ENCODE data around the gene TRIM75.
"Not testable (repeated sequence)": the region's sequence is repeated elsewhere in the genome, so short reads cannot be mapped to it uniquely, and the experiment has no call there.

The TRIM75 gene

DNA sequence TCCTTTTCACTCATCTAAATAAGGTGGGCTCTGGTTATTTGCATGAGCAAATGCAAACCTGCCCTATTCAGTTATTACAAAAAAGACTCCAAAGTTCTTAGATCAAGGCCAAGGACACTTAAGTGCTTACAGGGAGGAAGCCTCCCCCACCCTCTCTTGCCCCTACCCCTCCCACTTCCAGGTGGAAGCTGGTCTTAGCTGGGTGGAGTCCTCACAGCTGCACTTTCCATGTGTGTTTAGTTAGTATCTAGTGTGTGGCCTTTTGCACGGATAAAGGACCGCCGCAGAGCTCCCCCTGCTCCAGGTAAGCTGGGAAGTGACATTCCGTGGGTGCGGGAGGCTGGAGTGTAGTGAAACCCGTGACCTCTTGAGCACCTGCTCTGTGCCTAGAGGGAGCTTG is at the start of gene TRIM75:
Gene TRIM75, plus strand, starts transcription at position 222 of the 400 bp plus-strand sequence. CDS start 5,282 bp downstream, outside the sequence.
- no peak for DNase-seq (ENCODE audit: low read depth in 2 of 2)

- DNase-seq (ENCODE audit: low read depth in 2 of 2): no peak
Observed at GRCh38 chr4:165005352-165005925, 48.2 kb upstream of the TRIM75 start.

GRCh38 chr4:165006456-165006855 is 47.2 kb upstream of the TRIM75 start:
- DNase-seq (ENCODE audit: low read depth in 2 of 2): no peak

DNA sequence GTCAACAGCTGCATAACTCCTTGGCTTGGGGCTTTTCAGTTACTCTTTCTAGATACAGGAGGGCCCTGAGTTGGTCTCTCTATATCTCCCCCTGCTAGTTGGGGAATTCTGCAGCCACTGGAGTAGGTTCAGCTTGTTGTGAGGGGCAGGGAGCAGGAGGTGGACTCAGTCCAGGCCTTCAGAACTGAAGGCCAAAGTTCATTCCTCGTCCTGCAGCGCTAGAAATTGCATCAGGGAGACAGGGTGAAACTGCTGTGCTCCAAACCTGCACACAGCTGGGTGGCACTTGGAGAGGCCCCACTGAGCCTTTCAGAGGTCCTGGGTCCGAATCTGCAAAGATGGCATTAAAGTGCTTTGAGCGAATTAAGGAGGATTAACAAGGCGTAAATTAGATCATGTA is 46.8 kb upstream of the TRIM75 start:
- DNase-seq (ENCODE audit: low read depth in 2 of 2): no peak

DNA sequence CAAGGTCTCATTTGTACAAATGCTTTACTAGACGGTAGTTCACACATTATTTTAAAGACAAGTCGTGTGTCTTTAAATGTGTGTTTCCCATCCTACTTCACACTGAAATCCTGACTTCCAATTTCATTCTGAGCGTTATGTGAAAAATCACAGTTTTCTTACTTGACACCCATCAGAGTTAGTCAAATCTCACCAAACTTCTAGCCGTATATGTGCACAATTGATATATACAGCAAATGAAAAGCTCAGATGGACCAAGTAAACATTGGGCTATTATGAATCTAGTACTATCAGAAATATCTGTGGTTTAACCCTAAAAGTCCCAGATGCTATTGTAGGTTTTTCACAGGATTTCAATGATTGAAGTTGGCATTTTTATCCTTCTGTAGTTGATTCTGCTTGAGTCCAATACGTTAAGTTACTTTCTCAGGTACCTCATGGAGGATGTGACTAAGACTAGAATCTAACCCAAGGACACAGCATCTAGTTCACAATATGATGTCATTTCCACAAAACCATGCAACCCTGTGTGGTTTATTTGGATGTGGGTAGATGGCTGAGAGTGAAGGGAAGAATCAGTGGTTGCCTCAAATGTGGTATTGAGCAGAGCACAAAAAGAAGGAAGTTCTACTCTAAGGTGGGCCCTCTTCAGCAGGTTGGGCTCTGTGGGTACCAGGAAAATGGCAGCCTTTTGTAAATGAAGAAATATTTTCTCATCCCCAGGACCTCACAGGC is 44.0 kb upstream of the TRIM75 start:
- DNase-seq (ENCODE audit: low read depth in 2 of 2): no peak

- DNase-seq (ENCODE audit: low read depth in 2 of 2): no peak
Observed at GRCh38 chr4:165010487-165010886, 43.2 kb upstream of the TRIM75 start.

DNA sequence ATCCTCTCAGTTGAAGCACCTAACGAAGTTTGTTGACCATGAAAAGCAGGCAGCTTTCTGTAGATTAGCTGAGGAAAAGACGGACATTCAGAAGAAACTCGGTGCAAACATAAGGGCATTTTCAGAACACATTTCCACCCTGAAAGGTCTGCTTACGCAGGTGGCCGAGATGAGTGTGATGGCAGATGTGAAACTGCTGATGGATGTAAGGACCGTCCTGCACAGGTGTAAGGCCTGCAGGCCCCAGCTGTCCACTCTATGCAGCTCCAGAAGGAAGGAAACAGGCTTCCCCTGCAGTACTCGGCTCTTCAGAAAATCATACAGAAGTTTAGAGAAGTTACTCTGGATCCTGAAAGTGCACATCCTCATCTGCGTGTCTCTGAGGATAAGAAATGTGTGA is 42.7 kb upstream of the TRIM75 start:
- DNase-seq (ENCODE audit: low read depth in 2 of 2): no peak

DNA sequence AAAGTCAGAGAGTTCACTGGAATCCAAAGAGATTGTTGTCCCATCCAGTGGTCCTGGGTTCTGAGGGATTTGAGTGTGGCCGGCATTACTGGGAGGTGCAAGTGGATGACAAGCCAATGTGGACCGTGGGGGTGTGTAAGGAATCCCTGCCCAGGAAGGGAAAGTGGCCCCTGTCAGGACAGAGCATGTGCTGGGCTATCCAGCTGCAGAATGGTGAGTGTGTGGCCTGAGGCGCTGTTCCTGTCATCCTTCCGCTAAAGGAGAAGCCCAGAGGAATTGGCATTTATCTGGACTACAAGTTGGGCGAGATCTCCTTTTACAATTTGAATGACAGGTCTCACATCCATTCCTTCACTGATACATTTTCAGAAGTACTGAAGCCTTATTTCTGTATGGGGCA is 42.3 kb upstream of the TRIM75 start:
- DNase-seq (ENCODE audit: low read depth in 2 of 2): no peak

- DNase-seq (ENCODE audit: low read depth in 2 of 2): no peak
Observed at GRCh38 chr4:165013691-165014090, 40.0 kb upstream of the TRIM75 start.

DNA sequence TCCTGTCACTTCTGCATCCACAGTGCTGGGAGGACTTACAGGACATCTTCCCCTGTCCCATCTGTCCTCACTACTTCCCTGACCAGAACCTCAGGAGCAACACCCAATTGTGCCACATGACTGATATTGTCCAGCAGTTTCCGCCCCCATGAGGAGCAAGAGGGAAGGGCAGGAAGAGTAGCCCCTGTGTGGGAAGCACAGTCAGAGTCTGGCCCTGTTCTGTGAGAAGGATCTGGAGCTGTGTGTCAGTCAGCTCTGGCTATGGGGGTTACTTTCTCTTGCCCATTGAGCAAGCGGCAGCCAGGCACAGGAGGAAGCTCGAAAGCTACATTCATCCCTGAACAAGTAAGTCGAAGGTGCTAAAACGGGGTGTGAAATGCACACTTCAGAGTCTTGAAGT is 36.7 kb upstream of the TRIM75 start:
- no peak for DNase-seq (ENCODE audit: low read depth in 2 of 2)

GRCh38 chr4:165019995-165020394 is 33.7 kb upstream of the TRIM75 start:
- DNase-seq (ENCODE audit: low read depth in 2 of 2): not testable (repeated sequence)

GRCh38 chr4:165025782-165026181 is 27.9 kb upstream of the TRIM75 start:
- DNase-seq (ENCODE audit: low read depth in 2 of 2): not testable (repeated sequence)

GRCh38 chr4:165027762-165028402 is 25.8 kb upstream of the TRIM75 start:
- DNase-seq (ENCODE audit: low read depth in 2 of 2): no peak

GRCh38 chr4:165031436-165032211 is 22.0 kb upstream of the TRIM75 start, which contains the start of gene TRIM60:
Gene TRIM60 (plus strand): TSS chr4:165031999. CDS start chr4:165040073, 8,074 bp downstream.
- no peak for DNase-seq (ENCODE audit: low read depth in 2 of 2)

- no peak for DNase-seq (ENCODE audit: low read depth in 2 of 2)
Observed at GRCh38 chr4:165048170-165048569, 5.5 kb upstream of the TRIM75 start.

DNA sequence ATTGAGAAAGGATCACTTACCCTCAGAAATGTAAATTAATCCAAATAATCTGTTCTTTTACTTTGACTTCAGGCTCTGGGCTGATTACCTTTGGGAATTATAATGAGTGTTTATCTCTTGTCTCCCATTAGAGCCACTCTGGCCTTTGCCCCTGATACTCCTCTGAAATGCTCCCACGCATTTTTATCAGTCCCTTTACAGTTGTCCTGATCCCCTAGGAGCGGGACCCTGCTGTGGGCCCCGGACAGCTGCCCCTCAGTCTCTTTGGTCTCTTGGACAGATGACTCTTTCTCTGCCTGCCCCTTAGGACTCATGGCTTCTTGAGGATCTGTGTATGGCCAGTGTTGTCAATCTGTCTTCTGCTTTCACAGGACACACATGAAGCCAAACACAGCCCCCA is 1.0 kb upstream of the TRIM75 start:
- no peak for DNase-seq (ENCODE audit: low read depth in 2 of 2)

DNA sequence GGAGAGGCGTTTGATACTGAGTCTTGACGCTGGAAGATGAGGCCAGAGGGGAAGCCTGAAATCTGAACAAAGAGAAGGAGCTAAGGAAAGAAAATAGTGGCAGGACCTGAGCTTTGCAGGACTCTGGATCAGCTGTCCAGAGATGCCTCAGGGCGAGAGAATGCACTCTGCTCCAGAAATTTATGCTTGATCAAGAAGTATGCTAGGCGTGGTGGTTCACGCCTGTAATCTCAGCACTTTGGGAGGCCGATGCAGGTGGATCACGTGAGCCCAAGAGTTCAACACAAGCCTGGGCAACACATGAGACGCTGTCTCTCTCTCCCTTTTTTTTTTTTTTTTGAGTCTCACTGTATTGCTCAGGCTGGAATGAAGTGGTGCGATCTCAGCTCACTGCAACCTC is 1.9 kb downstream of the TRIM75 start:
- DNase-seq (ENCODE audit: low read depth in 2 of 2): no peak

DNA sequence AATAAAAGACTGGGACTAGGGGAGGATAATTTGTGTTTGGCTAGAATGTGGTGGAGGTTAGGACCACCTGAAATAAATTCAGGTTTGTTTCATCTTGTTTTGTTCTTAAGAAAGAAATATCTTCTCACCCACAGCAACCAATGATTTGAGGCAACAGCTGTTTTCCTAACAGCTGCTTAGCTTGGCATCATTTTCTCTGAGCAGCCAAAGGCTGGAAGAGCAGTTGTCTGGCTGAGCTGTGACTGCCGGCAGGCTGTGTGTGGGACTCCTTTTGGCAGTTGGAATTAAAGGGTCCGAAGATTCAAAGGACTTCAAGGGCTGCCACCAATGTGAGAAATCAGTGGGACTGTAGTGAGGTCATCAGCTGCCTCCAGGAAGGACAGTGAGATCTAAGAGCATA is 5.0 kb downstream of the TRIM75 start:
- DNase-seq (ENCODE audit: low read depth in 2 of 2): no peak

DNA sequence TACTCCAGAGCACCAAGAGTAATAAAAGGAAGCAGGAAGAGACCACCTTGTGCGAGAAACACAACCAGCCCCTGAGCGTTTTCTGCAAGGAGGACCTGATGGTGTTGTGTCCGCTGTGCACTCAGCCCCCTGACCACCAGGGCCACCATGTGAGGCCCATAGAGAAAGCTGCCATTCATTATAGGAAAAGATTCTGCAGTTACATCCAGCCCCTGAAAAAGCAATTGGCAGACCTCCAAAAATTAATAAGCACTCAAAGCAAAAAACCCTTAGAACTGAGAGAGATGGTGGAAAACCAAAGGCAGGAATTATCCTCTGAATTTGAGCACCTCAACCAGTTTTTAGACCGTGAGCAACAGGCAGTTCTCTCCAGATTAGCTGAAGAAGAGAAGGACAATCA is 5.7 kb downstream of the TRIM75 start:
- DNase-seq (ENCODE audit: low read depth in 2 of 2): no peak

- no peak for DNase-seq (ENCODE audit: low read depth in 2 of 2)
Observed at GRCh38 chr4:165060938-165061337, 7.3 kb downstream of the TRIM75 start.

- DNase-seq (ENCODE audit: low read depth in 2 of 2): no peak
Observed at GRCh38 chr4:165070560-165070959, 16.9 kb downstream of the TRIM75 start.

DNA sequence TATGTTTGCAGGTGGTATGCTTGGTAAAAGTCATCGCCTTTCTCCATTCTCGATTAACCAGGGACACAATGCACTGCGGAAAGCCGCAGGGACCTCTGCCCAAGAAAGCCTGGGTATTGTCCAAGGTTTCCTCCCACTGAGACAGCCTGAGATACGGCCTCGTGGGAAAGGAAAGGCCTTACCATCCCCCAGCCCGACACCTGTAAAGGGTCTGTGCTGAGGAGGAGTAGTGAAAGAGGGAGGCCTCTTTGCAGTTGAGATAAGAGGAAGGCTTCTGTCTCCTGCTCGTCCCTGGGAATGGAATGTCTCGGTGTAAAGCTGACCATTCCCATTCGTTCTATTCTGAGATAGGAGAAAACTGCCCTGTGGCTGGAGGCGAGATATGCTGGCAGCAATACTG is 19.7 kb downstream of the TRIM75 start:
- not testable (repeated sequence) for DNase-seq (ENCODE audit: low read depth in 2 of 2)
